Trophoblast cell (in vitro differentiated cells and primary cell): ENCODE data around the gene FHIT.
"Not testable (repeated sequence)": the region's sequence is repeated elsewhere in the genome, so short reads cannot be mapped to it uniquely, and the experiment has no call there.

Source experiments
- DNase-seq, 2 donors: peaks; one replicate each; pipeline ENCODE4 v3.0.0-alpha.2; 2016
- H2AFZ ChIP-seq: 2 replicates; pipeline ENCODE4 v1.6.1; 2013; ENCODE audit warnings: low read length, moderate library complexity, mild to moderate bottlenecking; ENCODE audit not compliant: insufficient read depth, poor library complexity
- H2AK5ac ChIP-seq: 2 replicates; pipeline ENCODE4 v1.6.1; 2013; ENCODE audit warnings: mild to moderate bottlenecking, low read length
- H2BK120ac ChIP-seq: 2 replicates; pipeline ENCODE4 v1.6.1; 2013; ENCODE audit warnings: low read length, mild to moderate bottlenecking, moderate library complexity; ENCODE audit not compliant: insufficient read depth, poor library complexity
- H2BK12ac ChIP-seq: 2 replicates; pipeline ENCODE4 v1.6.1; 2013; ENCODE audit warnings: mild to moderate bottlenecking, low read length, moderate library complexity
- H2BK5ac ChIP-seq: 2 replicates; pipeline ENCODE4 v1.6.1; 2013; ENCODE audit warnings: low read length, low read depth, moderate library complexity, mild to moderate bottlenecking; ENCODE audit not compliant: poor library complexity
- H3K14ac ChIP-seq: 2 replicates; pipeline ENCODE4 v1.6.1; 2013; ENCODE audit warnings: mild to moderate bottlenecking, low read length
- H3K18ac ChIP-seq: 2 replicates; pipeline ENCODE4 v1.6.1; 2013; ENCODE audit warnings: mild to moderate bottlenecking, low read length
- H3K23ac ChIP-seq: 2 replicates; pipeline ENCODE4 v1.6.1; 2013; ENCODE audit warnings: low read length
- H3K27ac ChIP-seq: 2 replicates; pipeline ENCODE4 v1.5.1; 2013; ENCODE audit warnings: low read depth, mild to moderate bottlenecking, inconsistent platforms, low read length, moderate library complexity
- H3K27me3 ChIP-seq: 2 replicates; pipeline ENCODE4 v1.6.1; 2013; ENCODE audit warnings: inconsistent platforms, mild to moderate bottlenecking, low read length, moderate library complexity; ENCODE audit not compliant: insufficient read depth
- H3K36me3 ChIP-seq, 2 experiments: 1 replicate in 1 of 2; 2 replicates in 1 of 2; pipeline ENCODE4 v1.6.1; 2013; ENCODE audit warnings: low read length in 2 of 2, mild to moderate bottlenecking in 2 of 2, moderate library complexity in 1 of 2; ENCODE audit not compliant: insufficient read depth in 2 of 2, control insufficient read depth in 1 of 2
- H3K4ac ChIP-seq: 2 replicates; pipeline ENCODE4 v1.6.1; 2013; ENCODE audit warnings: low read depth, mild to moderate bottlenecking, low read length, moderate library complexity
- H3K4me1 ChIP-seq, 2 experiments: 1 replicate in 1 of 2; 2 replicates in 1 of 2; pipeline ENCODE4 v1.6.1; 2013; ENCODE audit warnings: low read length in 2 of 2, mild to moderate bottlenecking in 2 of 2, moderate library complexity in 1 of 2; ENCODE audit not compliant: insufficient read depth in 2 of 2, control insufficient read depth in 1 of 2
- H3K4me2 ChIP-seq: 2 replicates; pipeline ENCODE4 v1.6.1; 2013; ENCODE audit warnings: inconsistent platforms, mild to moderate bottlenecking, low read length, moderate library complexity
- H3K4me3 ChIP-seq: 2 replicates; pipeline ENCODE4 v1.5.1; 2013; ENCODE audit warnings: mild to moderate bottlenecking, low read depth, low read length, inconsistent platforms
- H3K79me1 ChIP-seq: one replicate; pipeline ENCODE4 v1.6.1; 2013; ENCODE audit warnings: low read length
- H3K79me2 ChIP-seq: 2 replicates; pipeline ENCODE4 v1.6.1; 2013; ENCODE audit warnings: low read length, mild to moderate bottlenecking; ENCODE audit not compliant: control insufficient read depth, insufficient read depth, poor library complexity
- H3K9ac ChIP-seq: 2 replicates; pipeline ENCODE4 v1.6.1; 2013; ENCODE audit warnings: mild to moderate bottlenecking, low read length
- H3K9me3 ChIP-seq: 2 replicates; pipeline ENCODE4 v1.6.1; 2013; ENCODE audit warnings: low read depth, mild to moderate bottlenecking, control low read depth, inconsistent platforms, low read length; ENCODE audit not compliant: insufficient read depth
- H4K12ac ChIP-seq: 2 replicates; pipeline ENCODE4 v1.6.1; 2013; ENCODE audit warnings: low read depth, mild to moderate bottlenecking, low read length, moderate library complexity
- H4K8ac ChIP-seq: 2 replicates; pipeline ENCODE4 v1.6.1; 2013; ENCODE audit warnings: low read depth, mild to moderate bottlenecking, low read length, moderate library complexity
- H4K91ac ChIP-seq: one replicate; pipeline ENCODE4 v1.6.1; 2013; ENCODE audit warnings: low read depth, mild to moderate bottlenecking, low read length, moderate library complexity
- WGBS: extraction: QIAGEN DNeasy Blood & Tissue Kit; methylation state at CpG from one replicate; pipeline ENCODE4 v1.1.7; 2013; ENCODE audit warnings: missing lambda C conversion rate; ENCODE audit not compliant: insufficient read length, insufficient coverage; ENCODE audit errors: extremely low coverage; 5-methylcytosine and 5-hydroxymethylcytosine counted together

Gene FHIT

DNA sequence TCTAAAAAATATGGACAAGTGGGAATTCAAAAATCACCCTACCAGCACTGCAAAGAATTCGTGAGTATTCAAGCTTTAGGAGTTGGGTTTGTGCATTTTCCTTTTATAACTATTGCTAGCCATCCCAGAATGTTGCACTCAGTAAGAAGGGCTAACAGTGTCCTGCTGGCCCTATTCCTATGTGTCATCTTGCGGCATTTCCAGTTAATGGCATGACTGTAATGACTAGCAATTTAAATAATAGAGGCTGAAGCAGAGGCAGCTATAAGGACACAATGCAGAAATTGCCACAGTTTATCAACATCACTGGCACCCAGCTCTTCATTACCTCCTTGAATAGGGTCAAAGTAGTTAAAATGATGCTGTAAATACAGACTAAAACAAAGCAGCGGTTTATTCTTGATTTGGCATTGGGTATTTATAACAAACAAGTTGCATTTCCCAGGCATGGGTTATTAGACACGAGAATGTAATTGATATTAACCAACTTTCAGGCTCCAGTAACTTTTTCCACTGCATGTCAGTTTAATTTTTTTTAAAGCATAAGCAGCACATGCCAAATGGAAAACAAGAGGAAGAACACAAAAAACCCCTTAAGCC lies 177.6 kb downstream of the FHIT start:
- H3K4me3 ChIP-seq, result no peak overlapping the region
- no peak overlapping the region for H4K8ac ChIP-seq
- H3K23ac ChIP-seq, result no peak overlapping the region
- H3K4me2 ChIP-seq, result no peak overlapping the region
- no peaks in the 10 kb centered on the region for H3K79me1 ChIP-seq
- H2BK5ac ChIP-seq, result no peak overlapping the region
- no peaks in the 10 kb centered on the region for H3K27me3 ChIP-seq
- no peak overlapping the region for H3K9ac ChIP-seq
- H3K4me1 ChIP-seq, result no peaks in the 10 kb centered on the region
- no peak overlapping the region for H3K27ac ChIP-seq
- H3K36me3 ChIP-seq, result no peaks in the 10 kb centered on the region
- no peak overlapping the region for H4K12ac ChIP-seq
- no peak overlapping the region for H3K18ac ChIP-seq
- H4K91ac ChIP-seq, result no peak overlapping the region
- H3K14ac ChIP-seq, result no peak overlapping the region
- H2AFZ ChIP-seq, result no peak overlapping the region
- no peaks in the 10 kb centered on the region for H3K9me3 ChIP-seq
- H3K4ac ChIP-seq, result no peak overlapping the region
- H2BK120ac ChIP-seq, result no peak overlapping the region
- no CpG with 5 or more reads among the region's 4 CpGs for WGBS
- no peaks in the 10 kb centered on the region for H3K79me2 ChIP-seq
- no peak for DNase-seq
- H2AK5ac ChIP-seq, result no peak overlapping the region
- no peak overlapping the region for H2BK12ac ChIP-seq

- Histone ChIP-seq H3K27ac (no peak overlapping the region), H2BK5ac (no peak overlapping the region)
Observed at GRCh38 chr3:61068084-61068483, 183.2 kb downstream of the FHIT start.

DNA sequence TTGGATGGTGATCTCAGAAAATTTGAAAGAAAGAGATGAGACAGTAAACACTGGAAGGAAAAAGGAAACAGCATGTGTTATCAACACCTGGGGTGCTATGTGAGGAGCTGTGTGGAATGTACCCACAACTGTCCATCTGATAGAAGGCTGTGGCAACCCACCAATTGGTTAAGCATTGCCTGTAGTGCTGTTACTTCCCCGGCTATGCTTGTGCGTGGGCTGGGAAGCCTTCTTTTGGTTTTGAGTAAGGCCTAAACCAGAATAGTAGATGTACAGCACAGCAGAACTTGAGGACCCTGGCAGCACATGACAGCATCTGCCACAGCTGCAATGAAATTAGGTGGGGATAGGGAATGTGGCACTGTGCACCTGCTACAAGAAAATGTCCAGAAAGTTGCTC lies 184.5 kb downstream of the FHIT start:
- no peaks in the 10 kb centered on the region for H3K4me1 ChIP-seq
- no peak overlapping the region for H3K14ac ChIP-seq
- H3K18ac ChIP-seq, result no peak overlapping the region
- no peaks in the 10 kb centered on the region for H3K79me1 ChIP-seq
- no peaks in the 10 kb centered on the region for H3K36me3 ChIP-seq
- no peak overlapping the region for H3K4me3 ChIP-seq
- no peak overlapping the region for H3K27ac ChIP-seq
- H2BK120ac ChIP-seq, result no peak overlapping the region
- H4K91ac ChIP-seq, result no peak overlapping the region
- no peak overlapping the region for H4K8ac ChIP-seq
- H2AFZ ChIP-seq, result no peak overlapping the region
- no peak overlapping the region for H3K4ac ChIP-seq
- H3K27me3 ChIP-seq, result no peaks in the 10 kb centered on the region
- DNase-seq, result no peak
- no peak overlapping the region for H2BK12ac ChIP-seq
- no peak overlapping the region for H3K23ac ChIP-seq
- H4K12ac ChIP-seq, result no peak overlapping the region
- no peak overlapping the region for H2BK5ac ChIP-seq
- no peaks in the 10 kb centered on the region for H3K9me3 ChIP-seq
- no peak overlapping the region for H2AK5ac ChIP-seq
- no peaks in the 10 kb centered on the region for H3K79me2 ChIP-seq
- no peak overlapping the region for H3K9ac ChIP-seq
- no CpG with 5 or more reads among the region's 2 CpGs for WGBS
- no peak overlapping the region for H3K4me2 ChIP-seq

More at GRCh38 chr3:61068084-61068483, 183.2 kb downstream of the FHIT start:
- Histone ChIP-seq H2BK120ac (no peak overlapping the region), H3K18ac (no peak overlapping the region), H3K9ac (no peak overlapping the region), H2AFZ (no peak overlapping the region), H3K4me1 (no peaks in the 10 kb centered on the region), H2BK12ac (no peak overlapping the region), H3K4me3 (no peak overlapping the region), H3K4ac (no peak overlapping the region), H3K4me2 (no peak overlapping the region), H3K36me3 (no peaks in the 10 kb centered on the region), H3K9me3 (no peaks in the 10 kb centered on the region), H3K79me2 (no peaks in the 10 kb centered on the region), H4K91ac (no peak overlapping the region), H3K23ac (no peak overlapping the region), H3K79me1 (no peaks in the 10 kb centered on the region), H4K12ac (no peak overlapping the region), H2AK5ac (no peak overlapping the region), H3K14ac (no peak overlapping the region), H3K27me3 (no peaks in the 10 kb centered on the region), H4K8ac (no peak overlapping the region)
- no peak for DNase-seq
- WGBS, result no CpG with 5 or more reads among the region's 4 CpGs

GRCh38 chr3:61066222-61066621 lies 185.0 kb downstream of the FHIT start:
- not testable (repeated sequence) for H3K4ac ChIP-seq, H2AFZ ChIP-seq, H3K9me3 ChIP-seq, H2BK12ac ChIP-seq, H3K18ac ChIP-seq, H4K91ac ChIP-seq, H4K12ac ChIP-seq, H2BK120ac ChIP-seq, H2BK5ac ChIP-seq, H3K4me1 ChIP-seq, H3K27ac ChIP-seq, H3K14ac ChIP-seq, H3K23ac ChIP-seq, H3K4me2 ChIP-seq, H3K36me3 ChIP-seq, H3K79me1 ChIP-seq, H3K27me3 ChIP-seq, DNase-seq, H3K4me3 ChIP-seq, H3K9ac ChIP-seq, H4K8ac ChIP-seq, H3K79me2 ChIP-seq, H2AK5ac ChIP-seq
- no CpG with 5 or more reads among the region's 2 CpGs for WGBS
